Tibial nerve (tissue), 4 donors: ENCODE data around the gene SDK1. TPM values are rescaled to one million over a fixed set of nuclear protein-coding genes. Genes with fewer than 3 reads are reported as not detected.

Source experiments
- DNase-seq, 2 donors: peaks; one replicate each; pipeline ENCODE4 v3.0.0-alpha.2; 2019; ENCODE audit warnings: low spot score in 2 of 2
- H3K27ac ChIP-seq, 4 donors: fragments of 200-600 bp; sonication (generic) in 3 of 4; one replicate each; pipeline ENCODE4 v1.5.1; 2017 to 2019; ENCODE audit warnings: mild to moderate bottlenecking in 1 of 4
- H3K27me3 ChIP-seq, 2 donors: fragments of 200-600 bp; sonication (generic) in 1 of 2; one replicate each; pipeline versions ENCODE4 v1.5.1 to v1.6.0; 2017 to 2019
- H3K36me3 ChIP-seq, 3 donors: fragments of 200-600 bp; sonication (generic); one replicate each; pipeline ENCODE4 v1.5.1; 2018 to 2019
- H3K4me1 ChIP-seq, 4 donors: fragments of 200-600 bp; sonication (generic) in 3 of 4; one replicate each; pipeline ENCODE4 v1.5.1; 2017 to 2019
- H3K4me3 ChIP-seq, 4 donors: fragments of 200-600 bp; sonication (generic) in 3 of 4; one replicate each; pipeline ENCODE4 v1.5.1; 2017 to 2019; ENCODE audit warnings: mild to moderate bottlenecking in 1 of 4, moderate library complexity in 1 of 4
- H3K9me3 ChIP-seq, 4 donors: fragments of 200-600 bp; sonication (generic) in 3 of 4; one replicate each; pipeline ENCODE4 v1.5.1; 2017 to 2019
- CTCF ChIP-seq, 5 experiments: fragments of 200-600 bp in 3 of 5; fragments of 450-650 bp in 2 of 5; sonication (generic) in 3 of 5; IDR thresholded peaks; one replicate each; pipeline ENCODE4 v1.5.1; 2016 to 2019; ENCODE audit warnings: antibody characterized with exemption in 5 of 5, mild to moderate bottlenecking in 3 of 5, moderate library complexity in 2 of 5
- EP300 ChIP-seq, 2 donors: sonication (generic); formaldehyde crosslinking; IDR thresholded peaks; one replicate each; pipeline ENCODE4 v1.6.1; 2017; ENCODE audit warnings: antibody characterized with exemption in 2 of 2, mild to moderate bottlenecking in 1 of 2
- POLR2A ChIP-seq, 2 donors: fragments of 450-650 bp; IDR thresholded peaks; one replicate each; pipeline ENCODE4 v1.6.1; 2017; ENCODE audit warnings: antibody characterized with exemption in 2 of 2, mild to moderate bottlenecking in 2 of 2, moderate library complexity in 2 of 2
- WGBS, 2 donors: methylation state at CpG; one replicate each; pipeline ENCODE4 v1.1.5; 2018; 5-methylcytosine and 5-hydroxymethylcytosine counted together
- total RNA-seq, 4 donors: library from RNA; depleted of rRNA; stranded (reverse); fragments of >200 nt; gene quantifications; one replicate each; pipeline ENCODE4 v1.1.0, GENCODE V29; 2016

Gene SDK1
- total RNA-seq, 4 donors from 2014 or later: 8.2 to 16.2 (median 12.9) TPM

- 86 to 89% methylated on average over 15 of the region's 15 CpGs for WGBS, 2 donors
- Histone ChIP-seq H3K4me3 (no peak overlapping the region), H3K27ac (no peak overlapping the region), H3K9me3 (no peaks in the 10 kb centered on the region), H3K36me3 (peaks cover 0 to 37% (median 0%) of the 10 kb centered on the region in 3 donors), H3K4me1 (no peaks in the 10 kb centered on the region), H3K27me3 (no peaks in the 10 kb centered on the region)
- TF ChIP-seq EP300 (IDR thresholded peaks at IDR 0.05): no peak
- no peak for TF ChIP-seq POLR2A (IDR thresholded peaks at IDR 0.05)
- TF ChIP-seq CTCF (IDR thresholded peaks at IDR 0.05): no peak
- no peak for DNase-seq
Measured at GRCh38 chr7:4220011-4220410, 919.0 kb downstream of the SDK1 start.

DNA sequence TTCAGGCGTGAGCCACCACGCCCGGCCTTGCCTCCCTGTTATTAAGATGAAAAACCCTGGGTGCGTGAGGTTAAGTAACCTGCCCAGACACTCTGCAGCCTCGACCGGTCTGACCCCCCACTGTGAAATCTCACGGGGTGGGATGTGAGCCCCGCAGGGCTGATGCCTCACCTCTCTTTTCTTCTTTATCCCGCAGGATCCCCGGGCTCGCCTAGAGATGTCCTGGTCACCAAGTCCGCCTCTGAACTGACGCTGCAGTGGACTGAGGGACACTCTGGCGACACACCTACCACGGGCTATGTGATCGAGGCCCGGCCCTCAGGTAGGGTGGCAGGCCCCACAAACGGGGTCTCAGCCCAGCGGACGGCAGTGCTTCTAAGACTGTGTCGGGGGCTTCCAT lies 920.0 kb downstream of the SDK1 start:
- H3K9me3 ChIP-seq: no peaks in the 10 kb centered on the region
- TF ChIP-seq POLR2A (IDR thresholded peaks at IDR 0.05): no peak
- TF ChIP-seq CTCF (IDR thresholded peaks at IDR 0.05): no peak
- no peak for TF ChIP-seq EP300 (IDR thresholded peaks at IDR 0.05)
- WGBS, 2 donors: 94 to 95% methylated on average over 21 of the region's 21 CpGs
- H3K36me3 ChIP-seq: peaks cover 0 to 43% (median 0%) of the 10 kb centered on the region in 3 donors
- H3K27me3 ChIP-seq: no peaks in the 10 kb centered on the region
- DNase-seq: no peak
- H3K4me1 ChIP-seq: no peaks in the 10 kb centered on the region
- no peak overlapping the region for H3K4me3 ChIP-seq
- H3K27ac ChIP-seq: no peak overlapping the region

- WGBS, 2 donors: 71 to 77% methylated on average over 5 of the region's 5 CpGs
- H3K4me1 ChIP-seq: no peaks in the 10 kb centered on the region
Measured at GRCh38 chr7:4222676-4223075, 921.6 kb downstream of the SDK1 start.

GRCh38 chr7:4225361-4225771 lies 924.3 kb downstream of the SDK1 start:
- Histone ChIP-seq H3K9me3 (no peaks in the 10 kb centered on the region), H3K4me1 (no peaks in the 10 kb centered on the region), H3K27me3 (no peaks in the 10 kb centered on the region), H3K27ac (no peak overlapping the region), H3K36me3 (peaks cover 0 to 41% (median 0%) of the 10 kb centered on the region in 3 donors), H3K4me3 (no peak overlapping the region)
- no peak for DNase-seq
- no peak for TF ChIP-seq CTCF (IDR thresholded peaks at IDR 0.05)
- TF ChIP-seq EP300 (IDR thresholded peaks at IDR 0.05): no peak
- TF ChIP-seq POLR2A (IDR thresholded peaks at IDR 0.05): no peak
- WGBS, 2 donors: 91 to 93% methylated on average over 18 of the region's 18 CpGs

More at GRCh38 chr7:4222676-4223075, 921.6 kb downstream of the SDK1 start:
- no peak for DNase-seq
- no peak overlapping the region for H3K4me3 ChIP-seq
- no peaks in the 10 kb centered on the region for H3K9me3 ChIP-seq
- peaks cover 0 to 43% (median 0%) of the 10 kb centered on the region in 3 donors for H3K36me3 ChIP-seq
- TF ChIP-seq POLR2A (IDR thresholded peaks at IDR 0.05): no peak
- no peak for TF ChIP-seq CTCF (IDR thresholded peaks at IDR 0.05)
- TF ChIP-seq EP300 (IDR thresholded peaks at IDR 0.05): no peak
- no peak overlapping the region for H3K27ac ChIP-seq
- H3K27me3 ChIP-seq: no peaks in the 10 kb centered on the region

DNA sequence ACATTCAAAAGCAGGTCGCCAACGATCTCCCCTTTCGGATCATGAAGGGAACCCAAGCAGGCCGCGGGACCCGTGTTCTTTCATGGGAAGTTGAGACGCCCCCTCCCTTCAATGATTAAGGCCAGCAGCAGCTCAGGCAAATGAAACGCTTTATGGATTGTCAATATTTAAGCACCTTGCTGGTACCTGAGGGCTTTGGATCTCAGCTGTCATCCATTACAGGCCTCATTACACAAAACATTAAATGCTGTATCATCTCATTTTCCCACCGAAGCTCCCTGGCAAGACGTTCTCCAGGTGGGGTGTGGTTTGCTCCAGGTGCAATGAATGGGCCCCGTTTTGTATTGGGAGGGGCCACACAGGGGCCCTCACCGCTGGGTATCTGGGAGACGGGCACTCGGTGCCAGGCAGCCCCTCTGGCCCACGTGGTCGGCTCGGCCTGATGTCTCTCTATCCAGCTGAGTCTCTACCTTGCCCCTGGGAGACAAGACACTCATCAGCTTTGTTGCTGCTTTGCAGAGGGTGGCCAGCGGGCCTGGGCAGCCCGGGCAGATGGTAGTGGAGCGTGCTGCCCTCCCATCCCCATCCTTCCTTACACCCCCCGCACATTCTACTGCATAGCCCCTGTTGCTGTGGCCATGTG lies 925.0 kb downstream of the SDK1 start:
- no peak overlapping the region for H3K4me3 ChIP-seq
- H3K9me3 ChIP-seq: no peaks in the 10 kb centered on the region
- DNase-seq: no peak
- TF ChIP-seq EP300 (IDR thresholded peaks at IDR 0.05) (no peak), CTCF (IDR thresholded peaks at IDR 0.05) (no peak), POLR2A (IDR thresholded peaks at IDR 0.05) (no peak)
- H3K4me1 ChIP-seq: no peaks in the 10 kb centered on the region
- no peaks in the 10 kb centered on the region for H3K27me3 ChIP-seq
- 87 to 93% methylated on average over 20 to 21 of the region's 21 CpGs for WGBS, 2 donors
- no peak overlapping the region for H3K27ac ChIP-seq
- H3K36me3 ChIP-seq: peaks cover 0 to 35% (median 0%) of the 10 kb centered on the region in 3 donors
